NCI-H2196 treated with DMSO at 0.1 percent for 48 hours (cell line): ENCODE measurements around the gene FAR1.

Source experiments
- DNase-seq: peaks from one replicate; lab custom pipeline; 2025; ENCODE audit not compliant: unreplicated experiment; lab: John Stamatoyannopoulos, UW

Gene FAR1

DNA sequence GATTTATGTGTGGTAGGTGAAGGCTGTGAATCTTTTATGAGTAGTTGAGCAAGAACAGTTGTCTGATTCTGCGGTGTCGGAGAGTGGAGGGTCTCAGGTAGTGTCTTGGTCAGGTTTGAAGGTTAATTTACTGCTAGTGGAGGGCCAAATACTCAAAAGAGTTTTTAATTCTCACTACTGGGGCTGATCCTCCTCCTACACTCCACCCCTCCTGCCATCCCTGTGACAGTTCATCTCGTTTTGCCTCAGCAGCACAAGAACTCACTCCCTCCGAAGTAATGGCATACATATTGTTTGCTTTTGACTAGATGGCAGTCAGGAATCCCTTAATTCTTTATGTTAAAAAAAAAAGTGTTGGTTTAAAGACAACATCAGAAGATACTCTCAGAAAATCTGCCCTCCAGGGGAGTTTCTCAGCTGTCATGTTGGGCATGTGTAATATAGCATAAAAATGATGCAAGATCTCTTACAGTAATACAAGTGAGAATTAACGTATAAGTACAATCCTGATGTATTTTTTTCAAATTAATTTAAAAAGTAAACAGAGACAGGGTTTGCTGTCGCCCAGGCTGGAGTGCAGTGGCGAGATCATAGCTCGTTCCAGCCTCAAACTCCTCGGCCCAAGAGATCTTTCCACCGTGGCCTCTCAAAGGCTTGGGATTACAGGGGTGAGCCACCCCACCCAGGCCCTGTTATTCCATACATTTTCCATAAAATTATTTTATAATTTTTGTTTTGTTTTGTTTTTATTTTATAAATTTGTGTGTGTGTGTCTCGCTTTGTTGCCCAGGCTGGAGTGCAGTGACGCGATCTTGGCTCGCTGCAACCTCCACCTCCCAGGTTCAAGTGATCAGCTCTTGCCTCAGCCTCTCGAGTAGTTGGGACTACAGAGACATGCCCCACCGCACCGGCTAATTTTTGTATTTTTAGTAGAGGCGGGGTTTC is 1.3 kb downstream of the FAR1 start:
- DNase-seq: no peak

- DNase-seq: no peak
Observed at GRCh38 chr11:13672576-13673210, 4.2 kb downstream of the FAR1 start.

DNA sequence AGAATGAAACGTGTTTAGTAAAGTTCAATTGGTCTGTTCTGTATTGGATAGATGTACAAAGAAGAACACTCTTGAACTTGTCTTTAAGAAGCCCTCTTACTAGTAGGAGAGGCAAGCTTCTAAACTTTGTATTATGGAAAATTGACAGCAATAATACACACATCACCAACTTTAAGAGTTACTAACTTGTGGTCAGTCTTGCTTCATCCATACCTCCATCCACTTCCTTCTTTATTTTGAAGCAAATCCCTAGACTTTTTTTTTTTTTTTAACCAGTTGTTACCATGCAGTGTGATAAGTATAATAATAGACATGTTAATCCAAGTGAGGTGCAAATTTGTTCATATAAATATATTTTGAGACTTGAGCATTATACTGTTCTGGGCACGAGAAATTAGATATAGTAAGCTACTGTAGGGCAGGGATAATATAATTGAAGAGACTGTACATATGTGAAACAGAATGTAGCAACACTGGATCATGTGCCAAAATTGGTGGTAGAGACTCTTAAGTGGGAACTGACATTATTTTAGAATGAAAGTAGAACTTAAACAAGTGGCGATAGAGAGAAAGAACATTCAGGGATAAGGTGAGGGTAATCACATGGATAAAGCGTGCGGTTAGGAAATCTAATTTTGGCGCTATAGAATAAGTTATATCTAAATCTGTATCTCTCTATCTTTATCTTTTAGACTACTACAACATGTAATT is 6.5 kb downstream of the FAR1 start:
- no peak for DNase-seq

DNA sequence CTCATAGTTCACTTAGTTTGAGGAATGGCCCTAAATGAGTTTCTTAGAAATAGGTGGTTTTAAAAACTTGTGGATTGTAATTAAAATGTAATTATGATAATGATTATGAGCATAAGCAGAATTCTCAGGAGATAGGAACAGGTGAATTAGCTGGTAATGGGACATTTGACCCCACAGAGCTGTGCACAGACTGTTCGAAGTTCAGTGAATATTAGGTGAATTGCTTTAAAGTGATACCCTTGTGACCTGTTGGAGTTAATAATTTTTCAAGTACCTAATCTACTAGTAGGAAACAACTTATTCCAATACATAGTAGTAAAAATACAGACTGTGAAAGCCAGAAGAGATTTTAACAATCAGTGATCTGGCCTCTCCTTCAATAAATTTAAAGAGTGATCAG is 8.1 kb downstream of the FAR1 start:
- no peak for DNase-seq

DNA sequence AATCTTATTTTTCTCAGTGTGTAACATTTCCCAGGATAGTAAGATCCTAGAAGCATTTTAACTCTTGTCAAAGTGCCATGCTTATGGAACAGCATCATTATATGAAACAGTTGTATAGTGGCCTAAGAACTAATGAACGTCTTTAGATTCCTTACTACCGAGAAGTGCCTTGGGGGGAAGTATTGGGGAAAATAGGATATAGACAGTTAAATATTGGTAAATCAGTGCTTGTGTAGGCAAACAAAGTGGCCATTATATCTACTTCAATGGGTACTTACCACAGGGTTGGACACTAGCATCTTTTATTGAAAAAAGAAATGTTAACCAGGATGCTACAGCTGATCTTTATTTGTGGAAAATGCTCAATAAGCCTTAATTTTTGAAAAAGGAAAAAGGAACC is 11.3 kb downstream of the FAR1 start:
- no peak for DNase-seq

- DNase-seq: no peak
Observed at GRCh38 chr11:13680501-13681264, 12.2 kb downstream of the FAR1 start.

DNA sequence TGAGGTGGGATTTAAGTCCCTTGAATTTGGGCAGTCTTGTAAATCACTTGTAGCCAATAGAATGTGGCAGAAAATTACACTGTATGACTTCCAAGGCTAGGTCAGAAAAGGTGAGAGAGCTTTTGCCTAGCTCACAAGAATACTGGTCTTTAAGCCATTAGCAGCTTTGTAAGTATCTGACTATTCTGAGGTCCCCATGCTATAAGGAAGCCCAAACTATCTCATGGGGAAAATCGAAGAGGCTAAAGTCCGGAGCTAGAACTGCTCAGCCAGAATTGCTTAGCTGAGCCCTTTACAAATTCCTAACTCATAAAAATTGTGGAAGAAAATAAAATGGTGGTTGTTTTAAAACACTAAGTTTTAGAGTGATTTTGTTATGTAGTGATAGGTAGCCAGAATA is 13.0 kb downstream of the FAR1 start:
- no peak for DNase-seq

GRCh38 chr11:13682212-13682611 is 13.7 kb downstream of the FAR1 start:
- DNase-seq: no peak

DNA sequence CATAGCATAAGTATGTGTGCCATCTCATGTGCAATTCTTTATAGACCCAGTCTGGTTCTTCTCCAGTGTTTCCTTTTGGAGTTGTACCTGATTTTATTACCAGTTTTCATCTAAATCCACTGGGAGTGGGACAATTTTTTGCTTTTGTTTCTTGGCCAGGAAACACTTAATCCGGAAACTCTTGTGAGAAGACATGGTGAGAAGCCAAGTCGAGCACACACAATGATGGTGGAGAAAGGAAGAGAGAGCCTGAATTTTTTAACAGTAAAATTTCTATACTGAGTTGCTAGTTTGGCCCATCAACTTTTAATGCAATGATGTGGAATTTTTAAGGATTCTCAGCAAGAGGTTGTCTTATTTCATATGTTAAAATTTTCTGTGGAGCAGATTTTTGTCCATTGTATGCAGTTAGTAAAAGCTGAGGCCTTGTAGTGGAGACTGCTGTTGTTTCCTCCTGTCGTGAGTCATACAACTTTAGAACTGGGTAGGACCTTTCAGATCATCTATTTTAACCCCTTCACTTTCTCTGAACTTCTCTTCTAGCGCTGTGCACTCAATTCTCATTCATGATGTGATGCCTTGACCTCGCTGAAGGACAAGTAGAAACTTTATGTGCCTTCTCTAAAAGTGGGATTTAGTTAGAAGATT is 17.1 kb downstream of the FAR1 start:
- DNase-seq: no peak

GRCh38 chr11:13686776-13687175 is 18.3 kb downstream of the FAR1 start:
- no peak for DNase-seq

GRCh38 chr11:13687271-13687670 is 18.8 kb downstream of the FAR1 start:
- no peak for DNase-seq

DNA sequence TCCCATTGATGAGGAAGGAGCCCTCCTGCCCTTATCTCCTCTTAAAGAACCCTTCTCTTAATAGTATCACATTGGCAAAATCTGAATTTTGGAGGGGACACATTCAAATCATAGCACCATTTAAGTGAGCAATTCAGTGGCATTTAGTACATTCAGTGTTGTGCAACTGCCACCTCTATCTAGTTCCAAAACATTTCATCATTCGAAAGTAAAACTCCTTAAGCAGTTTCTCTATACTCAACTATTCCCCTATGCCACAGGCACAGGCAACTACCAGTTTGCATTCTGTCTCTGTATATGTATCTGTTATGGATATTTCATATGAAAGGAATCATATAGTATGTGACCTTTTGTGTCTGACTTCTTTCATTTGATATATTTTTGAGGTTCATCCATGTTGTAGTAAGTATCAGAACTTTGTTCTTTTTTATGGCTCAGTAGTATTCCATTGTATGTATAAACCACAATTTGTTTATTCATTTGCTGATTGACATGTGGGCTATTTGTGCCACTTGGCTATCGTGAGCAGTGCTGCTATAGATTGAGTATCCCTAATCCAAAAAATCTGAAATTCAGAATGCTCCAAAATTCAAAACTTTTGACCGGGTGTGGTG is 22.9 kb downstream of the FAR1 start:
- no peak for DNase-seq

- DNase-seq: no peak
Observed at GRCh38 chr11:13692172-13692571, 23.7 kb downstream of the FAR1 start.

GRCh38 chr11:13694115-13694514 is 25.6 kb downstream of the FAR1 start:
- no peak for DNase-seq

- no peak for DNase-seq
Observed at GRCh38 chr11:13695886-13696285, 27.4 kb downstream of the FAR1 start.

DNA sequence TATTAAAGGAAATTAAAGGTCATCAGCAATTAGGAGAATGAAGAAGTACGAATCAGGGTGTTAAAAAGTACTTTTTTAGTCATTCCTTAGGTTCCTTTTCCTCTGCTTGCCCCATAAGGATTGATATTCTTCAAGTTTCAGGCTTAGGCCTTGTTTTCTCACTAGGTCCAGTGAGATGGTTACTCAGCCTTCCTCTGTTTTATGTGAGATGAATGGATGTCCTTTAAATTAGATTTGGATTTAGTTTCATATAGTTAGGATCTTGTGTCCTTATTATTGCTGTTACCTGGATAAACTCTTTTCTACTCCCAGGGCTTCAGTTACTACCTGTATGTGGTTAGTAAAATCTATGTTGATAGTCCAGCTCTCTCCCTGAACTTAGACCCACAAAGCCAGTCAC is 29.2 kb downstream of the FAR1 start:
- no peak for DNase-seq

GRCh38 chr11:13698132-13698531 is 29.7 kb downstream of the FAR1 start:
- no peak for DNase-seq

GRCh38 chr11:13699041-13699440 is 30.6 kb downstream of the FAR1 start:
- DNase-seq: no peak

GRCh38 chr11:13699870-13700269 is 31.4 kb downstream of the FAR1 start:
- DNase-seq: no peak

GRCh38 chr11:13701506-13701905 is 33.0 kb downstream of the FAR1 start:
- no peak for DNase-seq
